GM23248 (cell line): ENCODE measurements around the gene UBASH3B.
"Not testable (repeated sequence)": the region's sequence is repeated elsewhere in the genome, so short reads cannot be mapped to it uniquely, and the experiment has no call there.

Experiments
- EZH2 ChIP-seq: fragments of 200-600 bp; sonication (generic); IDR thresholded peaks from 2 replicates; pipeline ENCODE4 v1.6.1; 2018; ENCODE audit warnings: antibody characterized with exemption, mild to moderate bottlenecking; ENCODE audit not compliant: insufficient read depth, poor library complexity, severe bottlenecking
- EZH2phosphoT487 ChIP-seq: fragments of 200-600 bp; sonication (generic); IDR thresholded peaks from 2 replicates; pipeline ENCODE4 v1.6.1; 2018; ENCODE audit warnings: antibody characterized with exemption, moderate library complexity, mild to moderate bottlenecking, low read depth; ENCODE audit not compliant: insufficient read depth

DNA sequence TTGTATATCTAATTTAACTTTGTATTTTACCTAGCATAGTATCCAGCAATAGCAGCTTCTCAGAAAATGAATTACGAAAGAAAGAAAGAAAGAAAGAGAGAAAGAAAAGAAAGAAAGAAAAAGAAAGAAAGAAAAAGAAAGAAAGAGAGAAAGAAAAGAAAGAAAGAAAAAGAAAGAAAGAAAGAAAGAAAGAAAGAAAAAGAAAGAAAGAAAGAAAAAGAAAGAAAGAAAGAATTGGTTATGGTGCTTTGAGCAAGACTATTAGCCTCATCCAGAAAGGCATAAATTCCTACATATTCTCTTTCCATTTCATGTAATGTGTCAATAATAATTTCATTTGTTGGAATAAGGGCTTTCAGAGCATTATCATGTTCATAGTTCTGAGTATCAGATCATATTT, 207.6 kb downstream of the UBASH3B start:
- TF ChIP-seq EZH2, EZH2phosphoT487: not testable (repeated sequence)
